ENCODE results near the gene TXNDC2. TPM values are rescaled to one million over a fixed set of nuclear protein-coding genes. Genes with fewer than 3 reads are reported as not detected.

The TXNDC2 gene
- total and polyA plus RNA-seq, 9 of the 15 experiments (the other 6 are each of a cell fraction or from before 2014, with no cell fraction given): 1.2 to 4.9 (median 2.3) TPM

DNA sequence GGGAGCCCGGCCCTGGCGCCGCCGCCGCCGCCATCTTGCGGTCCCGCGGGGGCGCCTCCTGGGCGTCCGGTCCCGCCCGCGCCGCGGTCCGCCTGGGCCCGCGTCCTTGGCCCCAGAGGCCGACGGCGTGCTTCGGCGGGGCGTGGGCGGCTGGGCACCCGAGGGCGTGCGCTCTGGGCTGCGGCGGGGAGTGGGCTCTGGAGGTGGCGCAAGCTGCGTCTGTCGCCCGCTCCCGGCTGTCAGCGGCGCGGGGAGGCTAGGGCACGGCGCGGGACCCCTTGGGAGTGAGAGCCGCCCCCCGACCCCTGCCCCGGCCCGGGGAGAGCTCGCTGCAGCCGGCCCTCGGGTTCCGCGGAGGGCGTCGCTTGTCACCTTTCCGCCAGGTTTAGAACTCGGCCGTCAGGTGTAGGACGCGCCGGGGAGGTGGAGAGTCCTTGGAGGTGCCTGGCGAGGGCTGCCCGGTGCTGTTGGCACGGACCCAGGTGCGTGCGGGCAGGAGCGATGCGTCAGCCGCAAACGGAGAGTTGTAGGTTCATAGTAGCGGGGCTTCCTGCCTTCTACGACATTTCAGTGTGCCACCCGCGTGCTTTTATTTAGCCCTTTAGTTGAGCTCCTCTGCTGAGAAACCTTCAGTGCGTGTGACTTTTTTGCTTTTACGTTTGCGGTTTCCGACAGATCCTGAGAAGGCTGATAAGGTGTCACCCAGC lies 29.0 kb downstream of the TXNDC2 start (continued):
- TF ChIP-seq, protein P1, sequence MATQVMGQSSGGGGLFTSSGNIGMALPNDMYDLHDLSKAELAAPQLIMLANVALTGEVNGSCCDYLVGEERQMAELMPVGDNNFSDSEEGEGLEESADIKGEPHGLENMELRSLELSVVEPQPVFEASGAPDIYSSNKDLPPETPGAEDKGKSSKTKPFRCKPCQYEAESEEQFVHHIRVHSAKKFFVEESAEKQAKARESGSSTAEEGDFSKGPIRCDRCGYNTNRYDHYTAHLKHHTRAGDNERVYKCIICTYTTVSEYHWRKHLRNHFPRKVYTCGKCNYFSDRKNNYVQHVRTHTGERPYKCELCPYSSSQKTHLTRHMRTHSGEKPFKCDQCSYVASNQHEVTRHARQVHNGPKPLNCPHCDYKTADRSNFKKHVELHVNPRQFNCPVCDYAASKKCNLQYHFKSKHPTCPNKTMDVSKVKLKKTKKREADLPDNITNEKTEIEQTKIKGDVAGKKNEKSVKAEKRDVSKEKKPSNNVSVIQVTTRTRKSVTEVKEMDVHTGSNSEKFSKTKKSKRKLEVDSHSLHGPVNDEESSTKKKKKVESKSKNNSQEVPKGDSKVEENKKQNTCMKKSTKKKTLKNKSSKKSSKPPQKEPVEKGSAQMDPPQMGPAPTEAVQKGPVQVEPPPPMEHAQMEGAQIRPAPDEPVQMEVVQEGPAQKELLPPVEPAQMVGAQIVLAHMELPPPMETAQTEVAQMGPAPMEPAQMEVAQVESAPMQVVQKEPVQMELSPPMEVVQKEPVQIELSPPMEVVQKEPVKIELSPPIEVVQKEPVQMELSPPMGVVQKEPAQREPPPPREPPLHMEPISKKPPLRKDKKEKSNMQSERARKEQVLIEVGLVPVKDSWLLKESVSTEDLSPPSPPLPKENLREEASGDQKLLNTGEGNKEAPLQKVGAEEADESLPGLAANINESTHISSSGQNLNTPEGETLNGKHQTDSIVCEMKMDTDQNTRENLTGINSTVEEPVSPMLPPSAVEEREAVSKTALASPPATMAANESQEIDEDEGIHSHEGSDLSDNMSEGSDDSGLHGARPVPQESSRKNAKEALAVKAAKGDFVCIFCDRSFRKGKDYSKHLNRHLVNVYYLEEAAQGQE (IDR thresholded peaks at IDR 0.05; ENCODE audit: borderline replicate concordance): no peak
- TF ChIP-seq, protein P1 (CRISPR knock-in tag; IDR thresholded peaks at IDR 0.05; ENCODE audit: low read depth): peak; percentile 75; the same call in 1 of the 2 replicates
- TF ChIP-seq ZNF133 (CRISPR knock-in tag; IDR thresholded peaks at IDR 0.05) (no peak), ZNF695 (CRISPR knock-in tag; IDR thresholded peaks at IDR 0.05) (no peak; the same call in 1 of the 2 replicates), POLR3G (IDR thresholded peaks at IDR 0.05; ENCODE audit: extremely low read depth, insufficient read length, insufficient replicate concordance) (no peak), ZNF57 (CRISPR knock-in tag; IDR thresholded peaks at IDR 0.05) (no peak), HSF4 (CRISPR knock-in tag; IDR thresholded peaks at IDR 0.05; ENCODE audit: borderline replicate concordance) (no peak), NFYB (IDR thresholded peaks at IDR 0.05; ENCODE audit: extremely low read depth, insufficient read length) (no peak), XRCC4 (IDR thresholded peaks at IDR 0.05; ENCODE audit: extremely low read depth, insufficient read depth, insufficient read length) (no peak), ZBTB8A (IDR thresholded peaks at IDR 0.05; ENCODE audit: partially characterized antibody) (no peak), SAFB (IDR thresholded peaks at IDR 0.05; ENCODE audit: borderline replicate concordance, low read depth, low read length) (peak; percentile 60; the same call in 1 of the 2 replicates), NFIC (IDR thresholded peaks at IDR 0.05) (no peak), OTX1 (CRISPR knock-in tag; IDR thresholded peaks at IDR 0.05) (peak; percentile 73; the same call in 1 of the 2 replicates), ZKSCAN1 (IDR thresholded peaks at IDR 0.05; ENCODE audit: low read depth, low read length) (no peak)
- TF ChIP-seq, protein P2, sequence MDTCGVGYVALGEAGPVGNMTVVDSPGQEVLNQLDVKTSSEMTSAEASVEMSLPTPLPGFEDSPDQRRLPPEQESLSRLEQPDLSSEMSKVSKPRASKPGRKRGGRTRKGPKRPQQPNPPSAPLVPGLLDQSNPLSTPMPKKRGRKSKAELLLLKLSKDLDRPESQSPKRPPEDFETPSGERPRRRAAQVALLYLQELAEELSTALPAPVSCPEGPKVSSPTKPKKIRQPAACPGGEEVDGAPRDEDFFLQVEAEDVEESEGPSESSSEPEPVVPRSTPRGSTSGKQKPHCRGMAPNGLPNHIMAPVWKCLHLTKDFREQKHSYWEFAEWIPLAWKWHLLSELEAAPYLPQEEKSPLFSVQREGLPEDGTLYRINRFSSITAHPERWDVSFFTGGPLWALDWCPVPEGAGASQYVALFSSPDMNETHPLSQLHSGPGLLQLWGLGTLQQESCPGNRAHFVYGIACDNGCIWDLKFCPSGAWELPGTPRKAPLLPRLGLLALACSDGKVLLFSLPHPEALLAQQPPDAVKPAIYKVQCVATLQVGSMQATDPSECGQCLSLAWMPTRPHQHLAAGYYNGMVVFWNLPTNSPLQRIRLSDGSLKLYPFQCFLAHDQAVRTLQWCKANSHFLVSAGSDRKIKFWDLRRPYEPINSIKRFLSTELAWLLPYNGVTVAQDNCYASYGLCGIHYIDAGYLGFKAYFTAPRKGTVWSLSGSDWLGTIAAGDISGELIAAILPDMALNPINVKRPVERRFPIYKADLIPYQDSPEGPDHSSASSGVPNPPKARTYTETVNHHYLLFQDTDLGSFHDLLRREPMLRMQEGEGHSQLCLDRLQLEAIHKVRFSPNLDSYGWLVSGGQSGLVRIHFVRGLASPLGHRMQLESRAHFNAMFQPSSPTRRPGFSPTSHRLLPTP (IDR thresholded peaks at IDR 0.05; ENCODE audit: borderline replicate concordance, extremely low read depth, insufficient read length): no peak
- TF ChIP-seq, protein P3, sequence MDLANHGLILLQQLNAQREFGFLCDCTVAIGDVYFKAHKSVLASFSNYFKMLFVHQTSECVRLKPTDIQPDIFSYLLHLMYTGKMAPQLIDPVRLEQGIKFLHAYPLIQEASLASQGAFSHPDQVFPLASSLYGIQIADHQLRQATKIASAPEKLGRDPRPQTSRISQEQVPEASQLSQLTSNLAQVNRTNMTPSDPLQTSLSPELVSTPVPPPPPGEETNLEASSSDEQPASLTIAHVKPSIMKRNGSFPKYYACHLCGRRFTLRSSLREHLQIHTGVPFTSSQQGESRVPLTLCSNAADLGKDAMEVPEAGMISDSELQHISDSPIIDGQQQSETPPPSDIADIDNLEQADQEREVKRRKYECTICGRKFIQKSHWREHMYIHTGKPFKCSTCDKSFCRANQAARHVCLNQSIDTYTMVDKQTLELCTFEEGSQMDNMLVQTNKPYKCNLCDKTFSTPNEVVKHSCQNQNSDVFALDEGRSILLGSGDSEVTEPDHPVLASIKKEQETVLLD (IDR thresholded peaks at IDR 0.05): peak; percentile 64; the same call in 1 of the 2 replicates

Measured in K562 (cell line).